Panc1 (cell line): ENCODE results near the gene COL1A1. TPM values are rescaled to one million over a fixed set of nuclear protein-coding genes. Genes with fewer than 3 reads are reported as not detected.

ENCODE experiments used
- ATAC-seq: fragments of 200-7000 bp; cut with Tn5 transposase; 2 replicates; pipeline ENCODE4 v1.9.1; 2020; ENCODE audit warnings: mild to moderate bottlenecking, moderate library complexity
- BruUV-seq: library from RNA; stranded (reverse); fragments of 400-500 nt; replicated peaks from 2 replicates; lab custom pipeline; 2021; lab: Mats Ljungman, UMichigan
- CTCF ChIA-PET: fragments of 300-600 bp; sonication (Branson Sonifier 250); formaldehyde crosslinking; loops from one replicate; lab custom pipeline; 2022; ENCODE audit warnings: antibody characterized with exemption; lab: Charles Lee
- POLR2A ChIA-PET: fragments of 300-600 bp; sonication (Branson Sonifier 250); formaldehyde crosslinking; loops from one replicate; lab custom pipeline; 2022; ENCODE audit warnings: antibody characterized with exemption; lab: Charles Lee
- DNase-seq: peaks from one replicate; pipeline ENCODE4 v3.0.0-alpha.2; 2010; ENCODE audit warnings: low read depth, low spot score
- H3K27ac ChIP-seq: 2 replicates; pipeline ENCODE4 v1.5.1; 2011; ENCODE audit warnings: mild to moderate bottlenecking, low read length, inconsistent platforms
- H3K27me3 ChIP-seq: fragments of 200-500 bp; sonication (Bioruptor generic); 2 replicates; pipeline ENCODE4 v1.6.0; 2014; ENCODE audit warnings: low read length, inconsistent platforms; ENCODE audit not compliant: control insufficient read depth, insufficient read depth
- H3K36me3 ChIP-seq: fragments of 200-500 bp; sonication (Bioruptor generic); 2 replicates; pipeline ENCODE4 v1.5.1; 2014; ENCODE audit warnings: inconsistent platforms, mild to moderate bottlenecking, low read length, moderate library complexity; ENCODE audit not compliant: control insufficient read depth, insufficient read depth
- H3K4me1 ChIP-seq: 2 replicates; pipeline ENCODE4 v1.5.1; 2011; ENCODE audit warnings: inconsistent platforms, mild to moderate bottlenecking, low read length, moderate library complexity; ENCODE audit not compliant: control insufficient read depth, insufficient read depth
- H3K4me3 ChIP-seq, 2 experiments: 2 replicates each; pipeline ENCODE4 v1.5.1; 2011 to 2012; ENCODE audit warnings: low read depth in 2 of 2, low read length in 2 of 2, mild to moderate bottlenecking in 2 of 2, inconsistent platforms in 1 of 2, moderate library complexity in 1 of 2
- H3K9me3 ChIP-seq: fragments of 200-500 bp; sonication (Bioruptor generic); 2 replicates; pipeline ENCODE4 v1.5.1; 2014; ENCODE audit warnings: low read depth, mild to moderate bottlenecking, inconsistent platforms, low read length, moderate library complexity; ENCODE audit not compliant: control insufficient read depth, insufficient read depth
- CTCF ChIP-seq: fragments of 450-650 bp; IDR thresholded peaks from 2 replicates; pipeline ENCODE4 v1.5.1; 2017; ENCODE audit warnings: mild to moderate bottlenecking
- POLR2AphosphoS5 ChIP-seq: IDR thresholded peaks from 2 replicates; pipeline ENCODE4 v1.6.1; 2012; ENCODE audit warnings: mild to moderate bottlenecking, low read depth, low read length, moderate library complexity
- REST ChIP-seq, 2 experiments: IDR thresholded peaks; 2 replicates each; pipeline ENCODE4 v1.6.1; 2011 to 2012; ENCODE audit warnings: low read depth in 2 of 2, control low read depth in 1 of 2, low read length in 1 of 2, mild to moderate bottlenecking in 1 of 2, moderate library complexity in 1 of 2; ENCODE audit not compliant: insufficient read depth in 1 of 2
- SIN3A ChIP-seq: IDR thresholded peaks from 2 replicates; pipeline ENCODE4 v1.6.1; 2012; ENCODE audit warnings: low read depth, mild to moderate bottlenecking, low read length, moderate library complexity, borderline replicate concordance; ENCODE audit not compliant: insufficient read depth
- TCF7L2 ChIP-seq: IDR thresholded peaks from 2 replicates; pipeline ENCODE4 v1.6.1; 2011; ENCODE audit warnings: mild to moderate bottlenecking, low read depth, low read length, inconsistent platforms
- in situ Hi-C: cut with HindIII; loops from 2 replicates; pipeline ENCODE4 v1.10.0; 2016; ENCODE audit warnings: low sequenced_read_pairs, low pct_unique_long_range_greater_than_20kb
- intact Hi-C: fragments of 100-400 bp; cut with micrococcal nuclease; formaldehyde crosslinking; loops from one replicate; pipeline ENCODE4 v1.10.0; 2022; ENCODE audit not compliant: unreplicated experiment
- total RNA-seq: library from RNA; stranded (reverse); gene quantifications from one replicate; pipeline ENCODE4 v1.2.1, GENCODE V29; 2021; ENCODE audit not compliant: unreplicated experiment

COL1A1 gene
- total RNA-seq, 1 experiment from 2014 or later: 52.7 TPM

GRCh38 chr17:50199803-50200456 is 1.5 kb downstream of the COL1A1 start:
- DNase-seq: no peak
- CTCF ChIA-PET: interaction anchor here (0.5 to 3.2 kb wide), 35 partner anchors 9 to 351 kb away, joined by 3 to 47 read pairs (median 6); partner anchors contain the start of gene TMEM92
- peak overlapping the region; percentile 54 to 75 for H3K4me3 ChIP-seq
- H3K4me1 ChIP-seq: peaks cover 11% of the 10 kb centered on the region
- 0 out of 2 replicates have a peak overlapping the region, but pooled peaks have one; percentile 34 for H3K27ac ChIP-seq
- in situ Hi-C loops: loop anchor here (10.0 kb wide), 1 partner anchor 55 kb away; no protein-coding TSS in a partner anchor
- ATAC-seq: peak; percentile 91
- intact Hi-C loops: loop anchor here (1.0 kb wide), 2 partner anchors 73 to 97 kb away; no protein-coding TSS in a partner anchor
- H3K36me3 ChIP-seq: no peaks in the 10 kb centered on the region
- peaks cover 6% of the 10 kb centered on the region; the same call in 1 of the 2 replicates for H3K27me3 ChIP-seq
- POLR2A ChIA-PET: interaction anchor here (0.5 to 0.6 kb wide), 3 partner anchors 77 to 366 kb away, joined by 3 to 7 read pairs (median 3); no protein-coding TSS in a partner anchor
- TSS peak; percentile 86 for BruUV-seq
- no peaks in the 10 kb centered on the region for H3K9me3 ChIP-seq
- TF ChIP-seq REST (IDR thresholded peaks at IDR 0.05; ENCODE audit: insufficient read depth in 1 of 2, low read depth in 2 of 2, low read length in 1 of 2): no peak
- TF ChIP-seq CTCF: no peak
- no peak for TF ChIP-seq TCF7L2
- no peak for TF ChIP-seq POLR2AphosphoS5
- no peak for TF ChIP-seq SIN3A

GRCh38 chr17:50199211-50199802 is 2.1 kb downstream of the COL1A1 start:
- TF ChIP-seq SIN3A: no peak
- TF ChIP-seq POLR2AphosphoS5: no peak
- TF ChIP-seq REST (IDR thresholded peaks at IDR 0.05; ENCODE audit: insufficient read depth in 1 of 2, low read depth in 2 of 2, low read length in 1 of 2): no peak
- TF ChIP-seq TCF7L2: no peak
- TF ChIP-seq CTCF: no peak
- POLR2A ChIA-PET: interaction anchor here (0.6 kb wide), 2 partner anchors 78 to 366 kb away, joined by 3 to 7 read pairs; no protein-coding TSS in a partner anchor

More at GRCh38 chr17:50199211-50199802, 2.1 kb downstream of the COL1A1 start:
- H3K36me3 ChIP-seq: no peaks in the 10 kb centered on the region
- ATAC-seq: no peak
- H3K4me3 ChIP-seq: peak overlapping the region; percentile 54 to 75
- peaks cover 6% of the 10 kb centered on the region; the same call in 1 of the 2 replicates for H3K27me3 ChIP-seq
- no peak overlapping the region for H3K27ac ChIP-seq
- intact Hi-C loops (no loop called here), in situ Hi-C loops (no loop called here)
- H3K9me3 ChIP-seq: no peaks in the 10 kb centered on the region
- no TSS peak for BruUV-seq
- peaks cover 11% of the 10 kb centered on the region for H3K4me1 ChIP-seq
- CTCF ChIA-PET: interaction anchor here (0.6 to 3.2 kb wide), 20 partner anchors 11 to 351 kb away, joined by 3 to 47 read pairs (median 8); partner anchors contain the start of gene TMEM92
- DNase-seq: no peak
